Trophoblast cell (in vitro differentiated cells and primary cell): ENCODE measurements around the gene TPM4.

Experiments
- DNase-seq, 2 donors: peaks; one replicate each; pipeline ENCODE4 v3.0.0-alpha.2; 2016
- H2AFZ ChIP-seq: 2 replicates; pipeline ENCODE4 v1.6.1; 2013; ENCODE audit warnings: low read length, moderate library complexity, mild to moderate bottlenecking; ENCODE audit not compliant: insufficient read depth, poor library complexity
- H2AK5ac ChIP-seq: 2 replicates; pipeline ENCODE4 v1.6.1; 2013; ENCODE audit warnings: mild to moderate bottlenecking, low read length
- H2BK120ac ChIP-seq: 2 replicates; pipeline ENCODE4 v1.6.1; 2013; ENCODE audit warnings: low read length, mild to moderate bottlenecking, moderate library complexity; ENCODE audit not compliant: insufficient read depth, poor library complexity
- H2BK12ac ChIP-seq: 2 replicates; pipeline ENCODE4 v1.6.1; 2013; ENCODE audit warnings: mild to moderate bottlenecking, low read length, moderate library complexity
- H2BK5ac ChIP-seq: 2 replicates; pipeline ENCODE4 v1.6.1; 2013; ENCODE audit warnings: low read length, low read depth, moderate library complexity, mild to moderate bottlenecking; ENCODE audit not compliant: poor library complexity
- H3K14ac ChIP-seq: 2 replicates; pipeline ENCODE4 v1.6.1; 2013; ENCODE audit warnings: mild to moderate bottlenecking, low read length
- H3K18ac ChIP-seq: 2 replicates; pipeline ENCODE4 v1.6.1; 2013; ENCODE audit warnings: mild to moderate bottlenecking, low read length
- H3K23ac ChIP-seq: 2 replicates; pipeline ENCODE4 v1.6.1; 2013; ENCODE audit warnings: low read length
- H3K27ac ChIP-seq: 2 replicates; pipeline ENCODE4 v1.5.1; 2013; ENCODE audit warnings: low read depth, mild to moderate bottlenecking, inconsistent platforms, low read length, moderate library complexity
- H3K27me3 ChIP-seq: 2 replicates; pipeline ENCODE4 v1.6.1; 2013; ENCODE audit warnings: inconsistent platforms, mild to moderate bottlenecking, low read length, moderate library complexity; ENCODE audit not compliant: insufficient read depth
- H3K36me3 ChIP-seq, 2 experiments: 1 replicate in 1 of 2; 2 replicates in 1 of 2; pipeline ENCODE4 v1.6.1; 2013; ENCODE audit warnings: low read length in 2 of 2, mild to moderate bottlenecking in 2 of 2, moderate library complexity in 1 of 2; ENCODE audit not compliant: insufficient read depth in 2 of 2, control insufficient read depth in 1 of 2
- H3K4ac ChIP-seq: 2 replicates; pipeline ENCODE4 v1.6.1; 2013; ENCODE audit warnings: low read depth, mild to moderate bottlenecking, low read length, moderate library complexity
- H3K4me1 ChIP-seq, 2 experiments: 1 replicate in 1 of 2; 2 replicates in 1 of 2; pipeline ENCODE4 v1.6.1; 2013; ENCODE audit warnings: low read length in 2 of 2, mild to moderate bottlenecking in 2 of 2, moderate library complexity in 1 of 2; ENCODE audit not compliant: insufficient read depth in 2 of 2, control insufficient read depth in 1 of 2
- H3K4me2 ChIP-seq: 2 replicates; pipeline ENCODE4 v1.6.1; 2013; ENCODE audit warnings: inconsistent platforms, mild to moderate bottlenecking, low read length, moderate library complexity
- H3K4me3 ChIP-seq: 2 replicates; pipeline ENCODE4 v1.5.1; 2013; ENCODE audit warnings: mild to moderate bottlenecking, low read depth, low read length, inconsistent platforms
- H3K79me1 ChIP-seq: one replicate; pipeline ENCODE4 v1.6.1; 2013; ENCODE audit warnings: low read length
- H3K79me2 ChIP-seq: 2 replicates; pipeline ENCODE4 v1.6.1; 2013; ENCODE audit warnings: low read length, mild to moderate bottlenecking; ENCODE audit not compliant: control insufficient read depth, insufficient read depth, poor library complexity
- H3K9ac ChIP-seq: 2 replicates; pipeline ENCODE4 v1.6.1; 2013; ENCODE audit warnings: mild to moderate bottlenecking, low read length
- H3K9me3 ChIP-seq: 2 replicates; pipeline ENCODE4 v1.6.1; 2013; ENCODE audit warnings: low read depth, mild to moderate bottlenecking, control low read depth, inconsistent platforms, low read length; ENCODE audit not compliant: insufficient read depth
- H4K12ac ChIP-seq: 2 replicates; pipeline ENCODE4 v1.6.1; 2013; ENCODE audit warnings: low read depth, mild to moderate bottlenecking, low read length, moderate library complexity
- H4K8ac ChIP-seq: 2 replicates; pipeline ENCODE4 v1.6.1; 2013; ENCODE audit warnings: low read depth, mild to moderate bottlenecking, low read length, moderate library complexity
- H4K91ac ChIP-seq: one replicate; pipeline ENCODE4 v1.6.1; 2013; ENCODE audit warnings: low read depth, mild to moderate bottlenecking, low read length, moderate library complexity
- WGBS: extraction: QIAGEN DNeasy Blood & Tissue Kit; methylation state at CpG from one replicate; pipeline ENCODE4 v1.1.7; 2013; ENCODE audit warnings: missing lambda C conversion rate; ENCODE audit not compliant: insufficient read length, insufficient coverage; ENCODE audit errors: extremely low coverage; 5-methylcytosine and 5-hydroxymethylcytosine counted together

Gene TPM4

DNA sequence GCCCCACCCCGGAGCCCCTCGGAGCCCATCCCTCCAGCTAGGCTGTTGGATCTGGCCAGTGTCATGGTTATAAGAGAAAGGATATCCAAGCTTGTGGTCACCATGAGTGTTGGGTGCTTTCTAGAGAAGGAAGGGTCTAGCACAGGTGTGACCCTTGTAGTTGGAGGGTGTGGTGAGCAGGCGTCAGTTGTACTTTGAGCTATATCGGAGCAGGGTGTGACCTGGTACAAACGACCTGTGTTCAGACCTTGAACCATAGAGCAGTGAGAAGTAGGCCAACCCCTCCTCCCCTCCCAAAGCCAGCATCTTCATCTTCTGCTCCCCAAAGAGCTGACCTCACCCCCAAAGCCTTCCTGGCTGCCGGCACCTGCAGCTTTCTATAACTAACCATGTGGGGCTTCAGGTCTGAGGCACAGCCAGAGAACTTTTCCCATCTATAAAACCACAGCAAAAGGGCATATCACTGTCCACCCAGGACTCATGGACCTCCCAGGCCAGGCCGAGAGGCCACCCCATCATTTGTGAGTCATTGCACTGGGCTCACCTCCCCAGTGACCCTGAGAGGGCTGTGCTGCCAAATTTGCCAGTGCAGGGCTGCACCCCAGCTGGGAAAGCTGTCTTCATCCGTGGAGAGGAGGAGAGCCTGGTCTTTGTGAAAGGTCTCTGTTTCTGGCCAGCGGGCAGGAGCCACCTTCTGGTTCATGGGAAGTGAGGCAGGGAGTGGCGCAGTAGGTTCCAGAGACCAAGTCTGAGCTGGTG, 49.6 kb downstream of the TPM4 start:
- Histone ChIP-seq H3K14ac (no peak overlapping the region), H3K27me3 (no peaks in the 10 kb centered on the region), H3K79me2 (no peaks in the 10 kb centered on the region), H4K91ac (no peak overlapping the region), H3K9me3 (no peaks in the 10 kb centered on the region), H3K18ac (no peak overlapping the region), H2AK5ac (no peak overlapping the region), H2BK5ac (no peak overlapping the region), H2BK120ac (no peak overlapping the region), H3K4me2 (no peak overlapping the region), H2AFZ (no peak overlapping the region), H3K79me1 (no peaks in the 10 kb centered on the region), H3K4ac (no peak overlapping the region), H3K23ac (no peak overlapping the region), H3K4me3 (no peak overlapping the region), H3K4me1 (no peaks in the 10 kb centered on the region), H4K8ac (no peak overlapping the region), H4K12ac (no peak overlapping the region), H3K27ac (no peak overlapping the region), H3K9ac (no peak overlapping the region), H2BK12ac (no peak overlapping the region), H3K36me3 (peaks cover 95% of the 10 kb centered on the region in 2 experiments)
- no peak for DNase-seq
- no CpG with 5 or more reads among the region's 10 CpGs for WGBS

DNA sequence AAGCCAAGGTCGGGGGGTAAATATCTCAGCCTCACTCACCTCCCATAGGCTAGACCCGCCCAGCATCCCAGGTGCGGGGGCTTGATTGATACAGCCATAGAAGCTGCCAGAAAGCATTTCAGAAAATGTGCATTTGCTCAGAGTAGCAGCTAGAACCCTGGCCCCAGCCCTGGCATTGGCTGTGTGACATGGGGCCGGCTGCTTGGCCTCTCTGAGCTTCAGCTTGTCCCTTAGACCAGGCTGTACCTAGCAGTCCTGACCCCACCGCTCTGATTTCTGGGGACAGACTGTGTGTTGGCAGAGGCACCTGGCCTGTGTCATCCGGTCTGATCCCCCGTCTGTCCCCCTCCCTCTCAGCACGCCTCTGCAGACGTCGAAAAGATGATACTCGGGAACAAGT, 50.8 kb downstream of the TPM4 start:
- DNase-seq = no peak
- Histone ChIP-seq H4K8ac (no peak overlapping the region), H3K14ac (no peak overlapping the region), H3K9me3 (no peaks in the 10 kb centered on the region), H2AFZ (no peak overlapping the region), H2AK5ac (no peak overlapping the region), H3K79me2 (no peaks in the 10 kb centered on the region), H3K27ac (no peak overlapping the region), H4K12ac (no peak overlapping the region), H4K91ac (no peak overlapping the region), H2BK12ac (no peak overlapping the region), H3K4me2 (no peak overlapping the region), H3K4me1 (no peaks in the 10 kb centered on the region), H3K23ac (no peak overlapping the region), H3K4me3 (no peak overlapping the region), H3K27me3 (no peaks in the 10 kb centered on the region), H3K18ac (no peak overlapping the region), H2BK5ac (no peak overlapping the region), H3K4ac (no peak overlapping the region), H2BK120ac (no peak overlapping the region), H3K9ac (no peak overlapping the region), H3K36me3 (peaks cover 91 to 92% of the 10 kb centered on the region in 2 experiments), H3K79me1 (no peaks in the 10 kb centered on the region)
- no CpG with 5 or more reads among the region's 11 CpGs for whole genome bisulfite sequencing

- Histone ChIP-seq H3K9ac (no peak overlapping the region), H4K8ac (no peak overlapping the region), H3K4me1 (no peaks in the 10 kb centered on the region), H3K14ac (no peak overlapping the region), H3K4me3 (no peak overlapping the region), H2BK12ac (no peak overlapping the region), H2AK5ac (no peak overlapping the region), H4K91ac (no peak overlapping the region), H3K27me3 (no peaks in the 10 kb centered on the region), H3K79me2 (no peaks in the 10 kb centered on the region), H3K36me3 (peaks cover 91 to 92% of the 10 kb centered on the region in 2 experiments), H4K12ac (no peak overlapping the region), H3K9me3 (no peaks in the 10 kb centered on the region), H3K4ac (no peak overlapping the region), H2BK120ac (no peak overlapping the region), H3K18ac (no peak overlapping the region), H3K4me2 (no peak overlapping the region), H3K79me1 (no peaks in the 10 kb centered on the region), H2BK5ac (no peak overlapping the region), H3K27ac (no peak overlapping the region), H3K23ac (no peak overlapping the region), H2AFZ (no peak overlapping the region)
- WGBS = no CpG with 5 or more reads among the region's 21 CpGs
- DNase-seq = no peak
Observed at GRCh38 chr19:16127776-16128371, 51.6 kb downstream of the TPM4 start.

DNA sequence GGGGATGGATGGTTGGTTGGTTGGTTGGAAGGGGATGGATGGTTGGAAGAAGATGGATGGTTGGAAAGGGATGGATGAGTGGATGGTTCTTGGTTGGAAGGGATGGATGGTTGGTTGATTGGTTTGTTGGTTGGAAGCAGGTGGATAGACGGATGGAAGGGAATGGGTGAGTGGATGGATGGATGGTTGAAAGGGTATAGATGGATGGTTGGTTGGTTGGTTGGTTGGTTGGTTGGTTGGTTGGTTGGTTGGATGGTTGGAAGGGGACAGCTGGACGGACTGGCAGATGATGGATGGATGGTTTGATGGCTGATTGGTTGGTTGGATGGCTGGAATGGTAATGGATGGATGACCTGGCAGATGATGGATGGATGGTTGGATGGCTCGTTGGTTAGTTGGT, 55.4 kb downstream of the TPM4 start:
- Histone ChIP-seq H4K12ac (no peak overlapping the region), H2BK120ac (no peak overlapping the region), H3K27ac (no peak overlapping the region), H2AFZ (no peak overlapping the region), H3K4ac (no peak overlapping the region), H3K23ac (no peak overlapping the region), H2BK12ac (no peak overlapping the region), H3K9ac (no peak overlapping the region), H4K8ac (no peak overlapping the region), H4K91ac (no peak overlapping the region), H3K9me3 (no peaks in the 10 kb centered on the region), H3K36me3 (peaks cover 69 to 73% of the 10 kb centered on the region in 2 experiments), H3K79me2 (no peaks in the 10 kb centered on the region), H3K18ac (no peak overlapping the region), H3K4me1 (no peaks in the 10 kb centered on the region), H3K27me3 (no peaks in the 10 kb centered on the region), H2BK5ac (no peak overlapping the region), H3K14ac (no peak overlapping the region), H3K4me2 (no peak overlapping the region), H3K4me3 (no peak overlapping the region), H3K79me1 (no peaks in the 10 kb centered on the region), H2AK5ac (no peak overlapping the region)
- DNase-seq = no peak
- WGBS = 100% methylated on average over 3 of the region's 3 CpGs
